Measurements from ENCODE around the gene TRIB2. TPM values are rescaled to one million over a fixed set of nuclear protein-coding genes. Genes with fewer than 3 reads are reported as not detected.

The TRIB2 gene
- total and polyA plus RNA-seq, 2 donors (not counting 3 experiments of a cell fraction or from before 2014, with no cell fraction given): 15.8 to 20.5 TPM

DNA sequence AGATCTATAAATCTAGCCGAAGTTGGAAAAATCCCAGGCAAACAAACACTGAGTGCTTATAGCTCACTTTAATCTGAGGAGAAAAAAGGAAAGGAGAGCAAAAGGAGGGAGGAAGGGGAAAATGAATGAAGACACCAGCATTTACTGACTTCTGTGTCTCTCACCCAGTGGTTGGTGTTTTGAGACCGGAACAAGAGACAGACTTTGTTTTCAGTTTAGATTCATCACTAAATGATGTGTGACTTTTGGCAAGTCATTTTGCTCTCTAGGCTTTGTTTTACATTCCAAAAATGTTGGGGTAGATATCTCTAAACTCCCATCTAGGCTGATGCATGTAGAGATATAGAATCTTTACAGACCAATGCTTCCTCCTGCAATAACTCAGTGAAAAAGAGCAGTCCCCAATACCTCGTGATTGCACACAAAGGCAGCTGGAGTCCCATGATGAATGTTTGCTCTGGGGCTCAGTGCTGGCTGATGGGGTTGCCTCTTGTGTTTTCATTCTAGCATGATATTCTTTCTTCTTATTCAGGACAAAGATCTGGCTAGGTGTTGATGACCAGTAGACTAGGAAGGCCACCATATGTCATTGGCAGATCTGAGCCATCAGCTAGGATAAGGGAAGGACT lies 51.4 kb downstream of the TRIB2 start:
- Histone ChIP-seq H3K4me2 (ENCODE audit: insufficient read depth, low read length) (no peak overlapping the region), H3K27ac (ENCODE audit: insufficient read depth, low read depth, low read length) (no peak overlapping the region), H4K20me1 (replicated peaks; ENCODE audit: control insufficient read depth, extremely low read depth, insufficient read depth, low read length) (no peaks in the 10 kb centered on the region), H3K36me3 (ENCODE audit: control insufficient read depth in 2 of 2, extremely low read depth in 1 of 2, insufficient read depth in 2 of 2, low read length in 2 of 2) (no peaks in the 10 kb centered on the region), H3K4me3 (replicated peaks in 1 of 3; ENCODE audit: insufficient read depth in 1 of 3, low read depth in 1 of 3, low read length in 3 of 3) (no peak overlapping the region), H3K9me1 (replicated peaks; ENCODE audit: control insufficient read depth, extremely low read depth, insufficient read depth, low read length) (no peaks in the 10 kb centered on the region), H3K9ac (replicated peaks; ENCODE audit: extremely low read depth, insufficient read depth, low read length) (no peak overlapping the region), H3K79me2 (ENCODE audit: control insufficient read depth, insufficient read depth, low read length) (no peaks in the 10 kb centered on the region), H3K9me3 (replicated peaks; ENCODE audit: control insufficient read depth, insufficient read depth, low read length) (no peaks in the 10 kb centered on the region), H2AFZ (ENCODE audit: low read depth, low read length) (no peak overlapping the region), H3K4me1 (ENCODE audit: control insufficient read depth, extremely low read depth, insufficient read depth, low read length) (no peaks in the 10 kb centered on the region), H3K27me3 (ENCODE audit: control insufficient read depth in 2 of 2, insufficient read depth in 2 of 2, low read length in 2 of 2) (peaks cover 5 to 6% of the 10 kb centered on the region in 2 experiments)
- TF ChIP-seq JUN (IDR thresholded peaks at IDR 0.05; ENCODE audit: borderline replicate concordance, insufficient read depth, insufficient read length, low read depth): no peak
- TF ChIP-seq POLR2A (IDR thresholded peaks at IDR 0.05; ENCODE audit: low read depth, low read length): no peak
- no peak for TF ChIP-seq GATA2 (IDR thresholded peaks at IDR 0.05; ENCODE audit: insufficient read depth, insufficient read length, low read depth, low read length)
- TF ChIP-seq, protein P1, sequence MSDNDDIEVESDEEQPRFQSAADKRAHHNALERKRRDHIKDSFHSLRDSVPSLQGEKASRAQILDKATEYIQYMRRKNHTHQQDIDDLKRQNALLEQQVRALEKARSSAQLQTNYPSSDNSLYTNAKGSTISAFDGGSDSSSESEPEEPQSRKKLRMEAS (IDR thresholded peaks at IDR 0.05; ENCODE audit: insufficient read depth, insufficient read length): no peak
- TF ChIP-seq POLR2AphosphoS5 (IDR thresholded peaks at IDR 0.05; ENCODE audit: insufficient read depth, low read depth, low read length): no peak
- DNase-seq (ENCODE audit: low read depth, low spot score) (no peak), FAIRE-seq (no peak)
- BruUV-seq (replicated peaks): no TSS peak
- CTCF ChIA-PET: interaction anchor here (1.5 kb wide), 1 partner anchor 11 kb away, joined by 3 read pairs; no protein-coding TSS in a partner anchor
- POLR2A ChIA-PET: no interaction called here
- intact Hi-C loops (cut with micrococcal nuclease) (no loop called here), dilution Hi-C loops (cut with MboI; ENCODE audit: extremely low pct_ligation_motif_present, low sequenced_read_pairs) (no loop called here)

DNA sequence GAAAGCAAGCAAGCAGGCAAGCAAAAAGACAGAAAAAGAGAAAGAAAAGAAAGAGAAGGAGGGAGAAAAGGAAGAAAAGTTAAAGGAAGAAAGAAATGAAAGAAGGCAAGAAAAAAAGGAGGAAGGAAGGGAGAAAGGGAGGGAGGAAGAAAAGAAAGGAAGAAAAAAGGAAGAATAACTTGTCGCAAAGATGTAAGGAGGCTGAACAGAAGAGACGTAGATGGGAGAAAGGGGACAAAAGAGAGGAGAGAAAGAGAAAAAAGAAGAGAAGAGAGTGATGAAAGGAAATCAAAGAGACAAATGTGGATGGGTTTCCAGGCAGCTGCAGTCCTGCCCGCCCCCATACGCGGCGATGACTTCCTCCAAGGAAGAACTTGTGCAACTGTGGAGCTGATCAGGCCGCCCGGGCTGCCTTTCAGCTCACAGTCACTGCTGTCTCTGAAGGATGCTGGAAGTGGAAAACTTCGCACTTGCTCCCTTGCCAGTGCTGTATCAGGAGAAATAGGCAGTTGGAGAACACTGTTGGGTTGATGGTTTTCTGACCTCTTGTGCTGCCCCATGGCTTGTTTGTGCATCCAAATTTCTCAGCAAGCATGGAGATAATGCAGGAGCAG lies 52.9 kb downstream of the TRIB2 start:
- H3K9ac ChIP-seq (replicated peaks; ENCODE audit: extremely low read depth, insufficient read depth, low read length): no peak overlapping the region
- FAIRE-seq (no peak), DNase-seq (ENCODE audit: low read depth, low spot score) (no peak)
- no peak overlapping the region for H3K27ac ChIP-seq (ENCODE audit: insufficient read depth, low read depth, low read length)
- no peaks in the 10 kb centered on the region for H3K79me2 ChIP-seq (ENCODE audit: control insufficient read depth, insufficient read depth, low read length)
- BruUV-seq (replicated peaks): no TSS peak
- intact Hi-C loops (cut with micrococcal nuclease) (no loop called here), dilution Hi-C loops (cut with MboI; ENCODE audit: extremely low pct_ligation_motif_present, low sequenced_read_pairs) (no loop called here)
- peaks cover 5 to 6% of the 10 kb centered on the region in 2 experiments for H3K27me3 ChIP-seq (ENCODE audit: control insufficient read depth in 2 of 2, insufficient read depth in 2 of 2, low read length in 2 of 2)
- TF ChIP-seq POLR2AphosphoS5 (IDR thresholded peaks at IDR 0.05; ENCODE audit: insufficient read depth, low read depth, low read length) (no peak), EZH2 (IDR thresholded peaks at IDR 0.05; ENCODE audit: borderline replicate concordance, low read depth, low read length, severe bottlenecking) (no peak), FOS (IDR thresholded peaks at IDR 0.05; ENCODE audit: borderline replicate concordance, insufficient read depth, low read length) (no peak), JUN (IDR thresholded peaks at IDR 0.05; ENCODE audit: borderline replicate concordance, insufficient read depth, insufficient read length, low read depth) (no peak), MYC (IDR thresholded peaks at IDR 0.05; ENCODE audit: low read depth, low read length) (no peak), GATA2 (IDR thresholded peaks at IDR 0.05; ENCODE audit: insufficient read depth, insufficient read length, low read depth, low read length) (no peak), POLR2A (IDR thresholded peaks at IDR 0.05; ENCODE audit: low read depth, low read length) (no peak), CTCF (IDR thresholded peaks at IDR 0.05; ENCODE audit: extremely low read depth in 1 of 2, insufficient read depth in 1 of 2, low read depth in 1 of 2, low read length in 2 of 2) (no peak)
- TF ChIP-seq, protein P1 (IDR thresholded peaks at IDR 0.05; ENCODE audit: insufficient read depth, insufficient read length): no peak
- POLR2A ChIA-PET: no interaction called here
- no peaks in the 10 kb centered on the region for H3K36me3 ChIP-seq (ENCODE audit: control insufficient read depth in 2 of 2, extremely low read depth in 1 of 2, insufficient read depth in 2 of 2, low read length in 2 of 2)
- CTCF ChIA-PET: no interaction called here
- H3K4me3 ChIP-seq (replicated peaks in 1 of 3; ENCODE audit: insufficient read depth in 1 of 3, low read depth in 1 of 3, low read length in 3 of 3): no peak overlapping the region
- no peak overlapping the region for H2AFZ ChIP-seq (ENCODE audit: low read depth, low read length)
- H3K9me3 ChIP-seq (replicated peaks; ENCODE audit: control insufficient read depth, insufficient read depth, low read length): no peaks in the 10 kb centered on the region
- H3K4me1 ChIP-seq (ENCODE audit: control insufficient read depth, extremely low read depth, insufficient read depth, low read length): no peaks in the 10 kb centered on the region
- no peak overlapping the region for H3K4me2 ChIP-seq (ENCODE audit: insufficient read depth, low read length)
- no peaks in the 10 kb centered on the region for H3K9me1 ChIP-seq (replicated peaks; ENCODE audit: control insufficient read depth, extremely low read depth, insufficient read depth, low read length)
- H4K20me1 ChIP-seq (replicated peaks; ENCODE audit: control insufficient read depth, extremely low read depth, insufficient read depth, low read length): no peaks in the 10 kb centered on the region
